K562 (cell line): ENCODE measurements around the gene EPHB2. TPM values are rescaled to one million over a fixed set of nuclear protein-coding genes. Genes with fewer than 3 reads are reported as not detected.

Experiments used
- ATAC-seq: fragments of 200-7000 bp; cut with Tn5 transposase; 3 replicates; pipeline ENCODE4 v1.9.1; 2020; ENCODE audit warnings: moderate library complexity
- BruUV-seq: library from RNA; stranded (reverse); fragments of 400-500 nt; replicated peaks from 2 replicates; lab custom pipeline; 2021; lab: Mats Ljungman, UMichigan
- CTCF ChIA-PET: fragments of 300-600 bp; formaldehyde crosslinking; extraction: SDS; loops from one replicate; lab custom pipeline; 2021; ENCODE audit warnings: low intra/inter-chr PET ratio; lab: Yijun Ruan, JAX
- POLR2A ChIA-PET: fragments of 300-600, 350-650 bp; sonication (Branson Sonifier 250); formaldehyde crosslinking; extraction: SDS; loops from one replicate; lab custom pipeline; 2021; ENCODE audit warnings: antibody characterized with exemption, inconsistent platforms; lab: Yijun Ruan, JAX
- DNase-seq, 4 experiments: peaks; one replicate each; pipeline versions ENCODE4 v3.0.0 to v3.0.0-alpha.2; 2011 to 2018; ENCODE audit warnings: low spot score in 3 of 4, mixed read lengths in 3 of 4; ENCODE audit errors: extremely low read depth in 1 of 4
- FAIRE-seq: peaks from 2 replicates; lab custom pipeline; 2011; peaks lifted over from hg19 to GRCh38; lab: Jason Lieb, UNC
- H2AFZ ChIP-seq: 2 replicates; pipeline ENCODE4 v1.6.0; 2011; ENCODE audit warnings: low read depth, low read length, control low read depth, inconsistent platforms
- H3K27ac ChIP-seq: fragments of 200-600 bp; 3 replicates; pipeline ENCODE4 v1.8.0; 2011; ENCODE audit warnings: low read depth, mild to moderate bottlenecking, control low read depth, inconsistent platforms, low read length, moderate library complexity, mixed read lengths; ENCODE audit errors: extremely low read depth
- H3K27me3 ChIP-seq, 2 experiments: fragments of 300-600 bp in 1 of 2; 2 replicates in 1 of 2; 3 replicates in 1 of 2; pipeline versions ENCODE4 v1.6.0 to v1.8.0; 2011; ENCODE audit warnings: inconsistent platforms in 2 of 2, low read length in 2 of 2, mild to moderate bottlenecking in 1 of 2, mixed read lengths in 1 of 2, moderate library complexity in 1 of 2; ENCODE audit not compliant: control insufficient read depth in 2 of 2, insufficient read depth in 2 of 2
- H3K36me3 ChIP-seq: fragments of 300-600 bp; 3 replicates; pipeline ENCODE4 v1.8.0; 2011; ENCODE audit warnings: mild to moderate bottlenecking, low read length, inconsistent platforms; ENCODE audit not compliant: control insufficient read depth, insufficient read depth
- H3K4me1 ChIP-seq, 2 experiments: fragments of 200-600 bp in 1 of 2; replicated peaks in 1 of 2; 2 replicates in 1 of 2; 3 replicates in 1 of 2; pipeline versions ENCODE4 v1.5.1 to v1.8.0; 2011; ENCODE audit warnings: inconsistent platforms in 2 of 2, low read length in 2 of 2, mild to moderate bottlenecking in 1 of 2, mixed read lengths in 1 of 2, moderate library complexity in 1 of 2; ENCODE audit not compliant: control insufficient read depth in 2 of 2, insufficient read depth in 2 of 2
- H3K4me2 ChIP-seq: 2 replicates; pipeline ENCODE4 v1.6.1; 2011; ENCODE audit warnings: low read length, control low read depth, inconsistent platforms, mixed read lengths; ENCODE audit not compliant: insufficient read depth
- H3K4me3 ChIP-seq: fragments of 200-600 bp; sonication (generic), shearing (Covaris generic); 2 replicates; pipeline ENCODE4 v1.5.1; 2016; ENCODE audit warnings: control low read depth, inconsistent platforms
- H3K79me2 ChIP-seq: fragments of 200-600 bp; 3 replicates; pipeline ENCODE4 v1.8.0; 2011; ENCODE audit warnings: low read length, inconsistent platforms; ENCODE audit not compliant: control insufficient read depth, insufficient read depth
- H3K9ac ChIP-seq, 2 experiments: 2 replicates each; pipeline versions ENCODE4 v1.6.0 to v1.6.1; 2011; ENCODE audit warnings: low read depth in 2 of 2, low read length in 2 of 2, control low read depth in 1 of 2, inconsistent platforms in 1 of 2, mild to moderate bottlenecking in 1 of 2, mixed read lengths in 1 of 2; ENCODE audit not compliant: insufficient read depth in 1 of 2
- H3K9me1 ChIP-seq: one replicate; pipeline ENCODE4 v1.6.0; 2011; ENCODE audit warnings: inconsistent platforms, mild to moderate bottlenecking, low read length, moderate library complexity; ENCODE audit not compliant: control insufficient read depth, insufficient read depth
- H3K9me3 ChIP-seq: replicated peaks from 2 replicates; pipeline ENCODE4 v1.5.1; 2011; ENCODE audit warnings: low read depth, low read length, inconsistent platforms; ENCODE audit not compliant: control insufficient read depth, insufficient read depth
- H4K20me1 ChIP-seq: replicated peaks from 2 replicates; pipeline ENCODE4 v1.6.1; 2011; ENCODE audit warnings: low read length, inconsistent platforms, mixed read lengths; ENCODE audit not compliant: control insufficient read depth, insufficient read depth
- CBFA2T3 ChIP-seq: fragments of 450-650 bp; IDR thresholded peaks from 2 replicates; pipeline ENCODE4 v1.6.1; 2017
- ESRRB ChIP-seq: fragments of 250-450 bp; sonication (Bioruptor Pico); IDR thresholded peaks from 2 replicates; pipeline ENCODE4 v1.5.0; 2020; ENCODE audit warnings: mild to moderate bottlenecking, moderate library complexity, borderline replicate concordance
- GABPB2 ChIP-seq: fragments of 250-450 bp; sonication (Bioruptor Pico); conservative IDR thresholded peaks from 2 replicates; pipeline ENCODE4 v1.5.1; 2021; ENCODE audit warnings: mild to moderate bottlenecking
- HDAC1 ChIP-seq, 2 experiments: fragments of 450-650 bp; IDR thresholded peaks; 2 replicates each; pipeline ENCODE4 v1.6.1; 2016 to 2017; ENCODE audit warnings: inconsistent platforms in 1 of 2, mild to moderate bottlenecking in 1 of 2, moderate library complexity in 1 of 2
- MAFF ChIP-seq: IDR thresholded peaks from 2 replicates; pipeline ENCODE4 v1.6.1; 2012; ENCODE audit warnings: low read length, improper control_type of control experiment
- MAZ ChIP-seq, 2 experiments: fragments of 450-650 bp in 1 of 2; sonication (generic) in 1 of 2; formaldehyde crosslinking; IDR thresholded peaks in 1 of 2; conservative IDR thresholded peaks in 1 of 2; 2 replicates each; pipeline versions ENCODE4 v1.4.0 to v1.5.0; 2020; ENCODE audit warnings: mild to moderate bottlenecking in 1 of 2, missing genetic modification reagents in 1 of 2
- RBM14 ChIP-seq: fragments of 200-400 bp; formaldehyde crosslinking; IDR thresholded peaks from 2 replicates; pipeline ENCODE4 v1.6.1; 2018; ENCODE audit warnings: low read depth, mild to moderate bottlenecking, low read length, moderate library complexity, borderline replicate concordance; ENCODE audit not compliant: insufficient read depth
- SIRT6 ChIP-seq: IDR thresholded peaks from one replicate; pipeline ENCODE4 v1.6.1; 2012; ENCODE audit warnings: low read depth, mild to moderate bottlenecking, control low read depth, inconsistent platforms, low read length, moderate library complexity
- TEAD4 ChIP-seq, 2 experiments: sonication (generic) in 1 of 2; formaldehyde crosslinking in 1 of 2; IDR thresholded peaks; 2 replicates each; pipeline versions ENCODE4 v1.6.1 to v1.8.0; 2012 to 2022; ENCODE audit warnings: borderline replicate concordance in 1 of 2, inconsistent platforms in 1 of 2, low read length in 1 of 2, mild to moderate bottlenecking in 1 of 2, missing genetic modification reagents in 1 of 2
- ZNF165 ChIP-seq: fragments of 250-450 bp; sonication (Bioruptor Pico); IDR thresholded peaks from 2 replicates; pipeline ENCODE4 v1.4.0; 2020; ENCODE audit warnings: borderline replicate concordance
- ZNF274 ChIP-seq: IDR thresholded peaks from 2 replicates; pipeline ENCODE4 v1.6.1; 2011; ENCODE audit warnings: low read depth, mild to moderate bottlenecking, low read length, moderate library complexity, borderline replicate concordance
- ZNF445 ChIP-seq: fragments of 250-450 bp; sonication (Bioruptor Pico); IDR thresholded peaks from 2 replicates; pipeline ENCODE4 v1.4.0; 2020; ENCODE audit warnings: low read depth, mild to moderate bottlenecking, moderate library complexity
- WGBS: fragments of 100-300 bp; shearing (Covaris generic); methylation state at CpG from one replicate; pipeline ENCODE4 v1.1.6; 2016; ENCODE audit warnings: low coverage, mixed read lengths; ENCODE audit not compliant: insufficient coverage; ENCODE audit errors: missing lambda C conversion rate; 5-methylcytosine and 5-hydroxymethylcytosine counted together
- in situ Hi-C: fragments of 300-500 bp; cut with MboI; formaldehyde crosslinking; loops from 4 replicates; pipeline ENCODE4 v1.15.0; 2018; ENCODE audit warnings: inconsistent platforms, mixed read lengths
- intact Hi-C: fragments of 100-400 bp; cut with micrococcal nuclease; formaldehyde crosslinking; loops from 2 replicates; pipeline ENCODE4 v1.14.2; 2022
- polyA plus RNA-seq, 8 experiments: library from polyadenylated mRNA; depleted of rRNA in 4 of 8; stranded (reverse) in 5 of 8; unstranded in 3 of 8; fragments of >200 nt; fragmentation: Nextera tagmentation in 2 of 8; fragmentation: Illumina TruSeq in 1 of 8; extraction: Ambion mirVana in 2 of 8; extraction: Trizol in 1 of 8; gene quantifications; 2 replicates each; pipeline versions ENCODE4 v1.2.1 to v1.2.3, GENCODE V29; 2011 to 2014; ENCODE audit warnings: inconsistent platforms in 1 of 8, missing spikeins in 1 of 8
- total RNA-seq, 7 experiments: library from RNA; depleted of rRNA in 6 of 7; stranded (reverse); fragments of >200 nt in 6 of 7; fragmentation: Illumina TruSeq in 2 of 7; extraction: Trizol in 2 of 7; gene quantifications; 2 replicates each; pipeline versions ENCODE4 v1.2.1 to v1.2.3, GENCODE V29; 2011 to 2021; ENCODE audit warnings: low replicate concordance in 1 of 7
- TF ChIP-seq, protein P1 (sequence below): fragments of 250-450 bp; sonication (Bioruptor Pico); IDR thresholded peaks from 2 replicates; pipeline ENCODE4 v1.8.0; 2021; ENCODE audit warnings: borderline replicate concordance, mild to moderate bottlenecking, moderate library complexity; ENCODE audit not compliant: poor library complexity, severe bottlenecking
- TF ChIP-seq, protein P2 (sequence below): sonication (generic); formaldehyde crosslinking; IDR thresholded peaks from 2 replicates; pipeline ENCODE4 v1.5.0; 2020; ENCODE audit warnings: missing genetic modification reagents
- TF ChIP-seq, protein P3 (sequence below): fragments of 150-350 bp; IDR thresholded peaks from 2 replicates; pipeline ENCODE4 v1.6.1; 2014; ENCODE audit warnings: low read depth, mild to moderate bottlenecking, low read length, borderline replicate concordance

Gene EPHB2
- total and polyA plus RNA-seq, 9 of the 15 experiments (the other 6 are each of a cell fraction or from before 2014, with no cell fraction given), result not detected

DNA sequence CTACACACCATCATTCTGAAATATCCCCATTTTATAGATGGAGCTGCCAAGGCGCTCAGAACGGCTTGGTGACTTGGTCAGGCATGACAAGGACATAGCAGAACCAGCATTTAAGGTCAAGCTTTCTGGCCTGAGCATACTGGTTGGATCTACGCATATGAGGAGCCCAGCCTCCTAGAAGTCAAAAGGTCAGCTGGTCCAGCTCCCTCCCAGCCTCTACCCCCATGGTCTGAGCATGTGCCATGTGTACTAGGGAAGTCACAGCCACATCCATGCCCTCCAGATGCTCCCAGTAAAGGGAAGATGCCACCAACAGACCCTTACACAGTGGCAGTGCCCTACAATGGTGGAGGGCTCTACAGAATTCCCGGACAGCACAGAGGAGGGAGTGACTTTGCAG is 96.7 kb downstream of the EPHB2 start (continued):
- TF ChIP-seq, protein P1, sequence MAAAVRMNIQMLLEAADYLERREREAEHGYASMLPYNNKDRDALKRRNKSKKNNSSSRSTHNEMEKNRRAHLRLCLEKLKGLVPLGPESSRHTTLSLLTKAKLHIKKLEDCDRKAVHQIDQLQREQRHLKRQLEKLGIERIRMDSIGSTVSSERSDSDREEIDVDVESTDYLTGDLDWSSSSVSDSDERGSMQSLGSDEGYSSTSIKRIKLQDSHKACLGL (CRISPR knock-in tag), result no peak
- TF ChIP-seq ZNF445 (CRISPR knock-in tag), result no peak
- TF ChIP-seq TEAD4 (IDR thresholded peaks at IDR 0.05; ENCODE audit: low read length), result no peak
- no peak for TF ChIP-seq TEAD4 (CRISPR knock-in tag; IDR thresholded peaks at IDR 0.05; ENCODE audit: borderline replicate concordance)
- TF ChIP-seq GABPB2 (CRISPR knock-in tag), result no peak
- no peak for TF ChIP-seq MAFF
- no peak for TF ChIP-seq MAZ (CRISPR knock-in tag; conservative IDR thresholded peaks at IDR 0.05 in 1 of 2, IDR thresholded peaks at IDR 0.05 in 1 of 2)
- TF ChIP-seq RBM14, result no peak
- no peak for TF ChIP-seq SIRT6
- TF ChIP-seq ZNF165 (CRISPR knock-in tag), result no peak

DNA sequence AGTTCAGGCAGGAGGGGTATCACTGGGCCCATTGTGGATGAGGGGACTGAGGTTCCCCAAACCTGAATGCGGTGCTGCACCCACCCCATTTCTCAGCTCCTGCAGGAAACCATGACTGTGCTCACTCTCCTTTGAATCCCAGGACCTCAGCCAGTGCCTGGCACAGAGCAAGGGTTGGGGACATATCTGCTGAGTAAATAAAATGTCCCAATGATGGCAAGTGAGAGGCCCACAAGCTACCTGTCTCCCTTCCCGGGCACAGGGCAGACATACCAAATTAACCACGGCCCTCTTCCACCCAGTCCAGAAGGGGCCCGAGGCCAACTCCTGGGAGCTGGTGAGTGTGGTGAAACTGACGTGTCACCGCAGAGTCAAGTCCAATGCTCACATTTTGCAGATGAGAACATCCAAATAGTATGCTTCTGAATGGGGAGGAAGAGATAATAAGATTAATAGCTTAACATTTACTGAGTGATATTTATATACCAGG is 97.6 kb downstream of the EPHB2 start:
- intact Hi-C loops (no loop called here), in situ Hi-C loops (no loop called here)
- POLR2A ChIA-PET, result interaction anchor here (0.7 to 1.5 kb wide), 3 partner anchors 9 to 895 kb away, joined by 3 to 5 read pairs (median 3); no protein-coding TSS in a partner anchor
- no peak overlapping the region for H3K4me3 ChIP-seq
- ATAC-seq (no peak), DNase-seq (no peak), FAIRE-seq (no peak)
- peaks cover 11 to 55% of the 10 kb centered on the region in 2 experiments; a peak in 4 of 5 replicates for H3K27me3 ChIP-seq
- 0 out of 5 replicates have a peak, but pooled peaks cover 0 to 3% of the 10 kb centered on the region in 2 experiments for H3K4me1 ChIP-seq
- no peaks in the 10 kb centered on the region for H3K79me2 ChIP-seq
- no TSS peak for BruUV-seq
- H3K9me3 ChIP-seq, result no peaks in the 10 kb centered on the region
- CTCF ChIA-PET, result no interaction called here
- WGBS, result 0% methylated on average over 6 of the region's 6 CpGs
- no peak overlapping the region for H3K9ac ChIP-seq
- H3K36me3 ChIP-seq, result no peaks in the 10 kb centered on the region
- H3K4me2 ChIP-seq, result no peak overlapping the region
- no peaks in the 10 kb centered on the region for H3K9me1 ChIP-seq
- H2AFZ ChIP-seq, result no peak overlapping the region
- H3K27ac ChIP-seq, result no peak overlapping the region
- peaks cover 5% of the 10 kb centered on the region for H4K20me1 ChIP-seq
- TF ChIP-seq, protein P2, sequence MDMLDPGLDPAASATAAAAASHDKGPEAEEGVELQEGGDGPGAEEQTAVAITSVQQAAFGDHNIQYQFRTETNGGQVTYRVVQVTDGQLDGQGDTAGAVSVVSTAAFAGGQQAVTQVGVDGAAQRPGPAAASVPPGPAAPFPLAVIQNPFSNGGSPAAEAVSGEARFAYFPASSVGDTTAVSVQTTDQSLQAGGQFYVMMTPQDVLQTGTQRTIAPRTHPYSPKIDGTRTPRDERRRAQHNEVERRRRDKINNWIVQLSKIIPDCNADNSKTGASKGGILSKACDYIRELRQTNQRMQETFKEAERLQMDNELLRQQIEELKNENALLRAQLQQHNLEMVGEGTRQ (CRISPR knock-in tag), result no peak
- no peak for TF ChIP-seq ZNF274
- no peak for TF ChIP-seq HDAC1 (IDR thresholded peaks at IDR 0.05)
- TF ChIP-seq, protein P3, sequence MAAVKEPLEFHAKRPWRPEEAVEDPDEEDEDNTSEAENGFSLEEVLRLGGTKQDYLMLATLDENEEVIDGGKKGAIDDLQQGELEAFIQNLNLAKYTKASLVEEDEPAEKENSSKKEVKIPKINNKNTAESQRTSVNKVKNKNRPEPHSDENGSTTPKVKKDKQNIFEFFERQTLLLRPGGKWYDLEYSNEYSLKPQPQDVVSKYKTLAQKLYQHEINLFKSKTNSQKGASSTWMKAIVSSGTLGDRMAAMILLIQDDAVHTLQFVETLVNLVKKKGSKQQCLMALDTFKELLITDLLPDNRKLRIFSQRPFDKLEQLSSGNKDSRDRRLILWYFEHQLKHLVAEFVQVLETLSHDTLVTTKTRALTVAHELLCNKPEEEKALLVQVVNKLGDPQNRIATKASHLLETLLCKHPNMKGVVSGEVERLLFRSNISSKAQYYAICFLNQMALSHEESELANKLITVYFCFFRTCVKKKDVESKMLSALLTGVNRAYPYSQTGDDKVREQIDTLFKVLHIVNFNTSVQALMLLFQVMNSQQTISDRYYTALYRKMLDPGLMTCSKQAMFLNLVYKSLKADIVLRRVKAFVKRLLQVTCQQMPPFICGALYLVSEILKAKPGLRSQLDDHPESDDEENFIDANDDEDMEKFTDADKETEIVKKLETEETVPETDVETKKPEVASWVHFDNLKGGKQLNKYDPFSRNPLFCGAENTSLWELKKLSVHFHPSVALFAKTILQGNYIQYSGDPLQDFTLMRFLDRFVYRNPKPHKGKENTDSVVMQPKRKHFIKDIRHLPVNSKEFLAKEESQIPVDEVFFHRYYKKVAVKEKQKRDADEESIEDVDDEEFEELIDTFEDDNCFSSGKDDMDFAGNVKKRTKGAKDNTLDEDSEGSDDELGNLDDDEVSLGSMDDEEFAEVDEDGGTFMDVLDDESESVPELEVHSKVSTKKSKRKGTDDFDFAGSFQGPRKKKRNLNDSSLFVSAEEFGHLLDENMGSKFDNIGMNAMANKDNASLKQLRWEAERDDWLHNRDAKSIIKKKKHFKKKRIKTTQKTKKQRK, result no peak
- TF ChIP-seq CBFA2T3, result no peak
- no peak for TF ChIP-seq ESRRB (CRISPR knock-in tag)
